GM23338 (cell line): ENCODE measurements around the gene MAP2K6. TPM values are rescaled to one million over a fixed set of nuclear protein-coding genes. Genes with fewer than 3 reads are reported as not detected.

Experiments used
- ATAC-seq: fragments of 200-7000 bp; cut with Tn5 transposase; 3 replicates; pipeline ENCODE4 v1.9.1; 2020
- DNase-seq: peaks from one replicate; pipeline ENCODE4 v3.0.0-alpha.2; 2015; ENCODE audit warnings: low spot score
- H2AFZ ChIP-seq: fragments of 200-600 bp; sonication (generic); 2 replicates; pipeline ENCODE4 v1.8.0; 2016; ENCODE audit warnings: antibody characterized with exemption, mild to moderate bottlenecking, moderate library complexity
- H3F3A ChIP-seq: fragments of 200-600 bp; sonication (generic); replicated peaks from 2 replicates; pipeline ENCODE4 v1.8.0; 2017; ENCODE audit warnings: antibody characterized with exemption, mixed run types, low read depth
- H3K27ac ChIP-seq: fragments of 200-600 bp; sonication (generic); 2 replicates; pipeline ENCODE4 v1.6.1; 2016; ENCODE audit warnings: low read depth
- H3K27me3 ChIP-seq: fragments of 200-600 bp; sonication (generic); 2 replicates; pipeline ENCODE4 v1.8.0; 2016; ENCODE audit warnings: mild to moderate bottlenecking, mixed run types, moderate library complexity; ENCODE audit not compliant: insufficient read depth
- H3K36me3 ChIP-seq: fragments of 200-600 bp; sonication (generic); 2 replicates; pipeline ENCODE4 v1.8.0; 2016; ENCODE audit warnings: mild to moderate bottlenecking; ENCODE audit not compliant: insufficient read depth
- H3K4me1 ChIP-seq: fragments of 200-600 bp; sonication (generic); 2 replicates; pipeline ENCODE4 v1.8.0; 2016; ENCODE audit warnings: mild to moderate bottlenecking, moderate library complexity; ENCODE audit not compliant: insufficient read depth
- H3K4me2 ChIP-seq: fragments of 200-600 bp; sonication (generic); 2 replicates; pipeline ENCODE4 v1.7.1; 2017; ENCODE audit warnings: mixed run types
- H3K4me3 ChIP-seq: fragments of 200-600 bp; sonication (generic); 2 replicates; pipeline ENCODE4 v1.6.1; 2016; ENCODE audit warnings: mixed run types
- H3K79me2 ChIP-seq: fragments of 200-600 bp; sonication (generic); replicated peaks from 2 replicates; pipeline ENCODE4 v1.8.0; 2017; ENCODE audit warnings: mild to moderate bottlenecking; ENCODE audit not compliant: insufficient read depth
- H3K9me2 ChIP-seq: fragments of 200-600 bp; sonication (generic); 2 replicates; pipeline ENCODE4 v1.8.0; 2017; ENCODE audit not compliant: insufficient read depth
- H4K20me1 ChIP-seq: fragments of 200-600 bp; sonication (generic); replicated peaks from 2 replicates; pipeline ENCODE4 v1.8.0; 2017; ENCODE audit warnings: mild to moderate bottlenecking; ENCODE audit not compliant: insufficient read depth
- H3K27ac Mint-ChIP-seq: 2 replicates; pipeline ENCODE4 v1.8.0; 2020; ENCODE audit warnings: inconsistent platforms, mild to moderate bottlenecking, moderate library complexity, mixed read lengths
- H3K27me3 Mint-ChIP-seq: 3 replicates; pipeline ENCODE4 v1.8.0; 2022; ENCODE audit warnings: low read depth, mild to moderate bottlenecking, moderate library complexity, mixed read lengths, inconsistent platforms; ENCODE audit not compliant: insufficient read depth, poor library complexity
- H3K36me3 Mint-ChIP-seq: 3 replicates; pipeline ENCODE4 v1.8.0; 2021; ENCODE audit warnings: low read depth, mild to moderate bottlenecking, inconsistent platforms, moderate library complexity, mixed read lengths
- H3K4me1 Mint-ChIP-seq: 3 replicates; pipeline ENCODE4 v1.8.0; 2020; ENCODE audit warnings: mild to moderate bottlenecking, inconsistent platforms, mixed read lengths
- H3K4me3 Mint-ChIP-seq: 3 replicates; pipeline ENCODE4 v1.8.0; 2021; ENCODE audit warnings: moderate library complexity, mild to moderate bottlenecking, inconsistent platforms, mixed read lengths
- H3K9me3 Mint-ChIP-seq: 3 replicates; pipeline ENCODE4 v1.8.0; 2020; ENCODE audit warnings: moderate library complexity, mild to moderate bottlenecking, inconsistent platforms, mixed read lengths
- CREB1 ChIP-seq: fragments of 250-450 bp; sonication (Bioruptor Pico); IDR thresholded peaks from 2 replicates; pipeline ENCODE4 v1.5.0; 2020; ENCODE audit warnings: low read depth, mild to moderate bottlenecking, moderate library complexity
- ETS1 ChIP-seq: IDR thresholded peaks from 2 replicates; pipeline ENCODE4 v1.6.1; 2016; ENCODE audit warnings: antibody characterized with exemption
- EZH2 ChIP-seq: fragments of 200-600 bp; sonication (generic); IDR thresholded peaks from one replicate; pipeline ENCODE4 v1.8.0; 2017; ENCODE audit warnings: antibody characterized with exemption, mild to moderate bottlenecking, low read depth; ENCODE audit not compliant: unreplicated experiment
- EZH2phosphoT487 ChIP-seq: fragments of 200-600 bp; sonication (generic); IDR thresholded peaks from one replicate; pipeline ENCODE4 v1.8.1; 2018; ENCODE audit warnings: antibody characterized with exemption; ENCODE audit not compliant: unreplicated experiment
- JUNB ChIP-seq: IDR thresholded peaks from one replicate; pipeline ENCODE4 v1.6.1; 2016; ENCODE audit warnings: antibody characterized with exemption; ENCODE audit not compliant: unreplicated experiment
- NANOG ChIP-seq: IDR thresholded peaks from 2 replicates; pipeline ENCODE4 v1.6.1; 2016; ENCODE audit warnings: antibody characterized with exemption, borderline replicate concordance
- POLR2AphosphoS5 ChIP-seq: IDR thresholded peaks from 2 replicates; pipeline ENCODE4 v1.6.1; 2016; ENCODE audit warnings: antibody characterized with exemption, low read depth
- REST ChIP-seq: IDR thresholded peaks from one replicate; pipeline ENCODE4 v1.6.1; 2018; ENCODE audit warnings: antibody characterized with exemption; ENCODE audit not compliant: unreplicated experiment
- STAT1 ChIP-seq: IDR thresholded peaks from one replicate; pipeline ENCODE4 v1.6.1; 2016; ENCODE audit warnings: antibody characterized with exemption; ENCODE audit not compliant: unreplicated experiment
- ZNF114 ChIP-seq: fragments of 250-450 bp; sonication (Bioruptor Pico); IDR thresholded peaks from 2 replicates; pipeline ENCODE4 v1.5.0; 2020; ENCODE audit warnings: mild to moderate bottlenecking, moderate library complexity
- ZNF331 ChIP-seq: fragments of 250-450 bp; sonication (Bioruptor Pico); IDR thresholded peaks from 2 replicates; pipeline ENCODE4 v1.5.0; 2020; ENCODE audit warnings: low read depth, mild to moderate bottlenecking, moderate library complexity
- polyA plus RNA-seq: library from polyadenylated mRNA; unstranded; fragments of >200 nt; fragmentation: Nextera tagmentation; extraction: Ambion mirVana; gene quantifications from 2 replicates; pipeline ENCODE4 v1.2.1, GENCODE V29; 2016
- total RNA-seq: library from RNA; depleted of rRNA; stranded (reverse); fragments of >200 nt; shearing (Covaris generic); gene quantifications from 2 replicates; pipeline ENCODE4 v1.2.3, GENCODE V29; 2014
- TF ChIP-seq, protein P1 (sequence below), 2 experiments: fragments of 200-600 bp in 1 of 2; sonication (generic) in 1 of 2; conservative IDR thresholded peaks; 2 replicates each; pipeline versions ENCODE4 v1.5.1 to v1.6.1; 2016 to 2017; ENCODE audit warnings: antibody characterized with exemption in 2 of 2, low read depth in 2 of 2, mild to moderate bottlenecking in 2 of 2, moderate library complexity in 1 of 2

MAP2K6 gene
- total and polyA plus RNA-seq, 2 experiments from 2014 or later, result 26.3 to 31.1 TPM

DNA sequence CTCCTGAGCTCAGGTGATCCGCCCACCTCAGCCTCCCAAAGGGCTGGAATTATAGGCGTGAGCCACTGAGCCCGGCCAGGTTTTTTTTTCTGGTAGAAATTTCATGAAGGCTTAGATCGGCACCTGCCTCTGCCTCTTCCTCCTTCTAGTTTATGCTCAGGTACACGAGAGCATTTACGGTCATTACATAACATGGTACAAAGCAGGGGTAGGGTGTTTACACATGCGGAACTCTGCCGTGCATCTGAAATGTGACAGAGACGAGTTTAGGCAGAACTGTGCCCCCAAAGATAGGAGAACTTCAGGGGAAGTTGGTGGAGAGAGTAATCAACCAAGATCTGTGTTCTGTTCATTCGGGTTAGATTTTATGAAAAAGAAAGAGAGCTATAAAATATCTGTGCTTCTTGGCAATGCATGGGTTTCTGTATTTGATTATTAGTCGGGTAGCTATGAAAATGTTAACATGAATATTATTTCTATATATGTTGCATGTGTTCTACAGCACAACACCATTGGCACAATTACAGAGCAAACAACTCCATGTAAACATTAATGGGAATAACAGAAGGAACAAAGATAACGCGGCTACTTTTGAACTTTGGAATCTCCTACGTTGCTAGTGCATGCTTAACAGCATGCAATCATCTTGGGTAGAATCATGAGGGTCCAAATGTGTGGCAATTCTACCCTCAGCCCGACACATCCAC, 23.5 kb upstream of the MAP2K6 start:
- H3K9me2 ChIP-seq, result no peaks in the 10 kb centered on the region
- Mint-ChIP-seq H3K27me3 (peaks cover 3% of the 10 kb centered on the region), H3K36me3 (no peaks in the 10 kb centered on the region), H3K9me3 (no peaks in the 10 kb centered on the region; the same call in 2 of the 3 replicates), H3K4me1 (no peaks in the 10 kb centered on the region), H3K27ac (no peak overlapping the region), H3K4me3 (no peak overlapping the region)
- ATAC-seq (no peak), DNase-seq (no peak)
- H3K27me3 ChIP-seq, result no peaks in the 10 kb centered on the region
- no peak overlapping the region for H2AFZ ChIP-seq
- TF ChIP-seq CREB1 (CRISPR knock-in tag) (no peak), ETS1 (no peak), ZNF114 (CRISPR knock-in tag) (no peak), EZH2 (no peak), POLR2AphosphoS5 (no peak), ZNF331 (CRISPR knock-in tag) (no peak)
- H3K36me3 ChIP-seq, result no peaks in the 10 kb centered on the region
- no peak overlapping the region for H3K4me2 ChIP-seq
- H3K4me3 ChIP-seq, result no peak overlapping the region
- H3F3A ChIP-seq, result no peaks in the 10 kb centered on the region
- no peaks in the 10 kb centered on the region for H3K79me2 ChIP-seq
- H4K20me1 ChIP-seq, result no peaks in the 10 kb centered on the region
- H3K27ac ChIP-seq, result no peak overlapping the region
- no peaks in the 10 kb centered on the region for H3K4me1 ChIP-seq

GRCh38 chr17:69401251-69401650, 13.2 kb upstream of the MAP2K6 start:
- Mint-ChIP-seq H3K9me3 (peaks cover 11% of the 10 kb centered on the region; the same call in 2 of the 3 replicates), H3K27me3 (no peaks in the 10 kb centered on the region), H3K36me3 (peaks cover 5% of the 10 kb centered on the region; the same call in 1 of the 3 replicates), H3K4me1 (no peaks in the 10 kb centered on the region), H3K4me3 (no peak overlapping the region), H3K27ac (no peak overlapping the region)
- no peaks in the 10 kb centered on the region for H3K79me2 ChIP-seq
- H3K36me3 ChIP-seq, result no peaks in the 10 kb centered on the region
- H3K4me1 ChIP-seq, result no peaks in the 10 kb centered on the region
- no peaks in the 10 kb centered on the region for H3K27me3 ChIP-seq
- ATAC-seq (no peak), DNase-seq (no peak)
- H2AFZ ChIP-seq, result no peak overlapping the region
- no peaks in the 10 kb centered on the region for H3F3A ChIP-seq
- no peaks in the 10 kb centered on the region for H3K9me2 ChIP-seq
- H3K27ac ChIP-seq, result no peak overlapping the region
- no peak overlapping the region for H3K4me3 ChIP-seq
- H4K20me1 ChIP-seq, result no peaks in the 10 kb centered on the region
- H3K4me2 ChIP-seq, result no peak overlapping the region
- TF ChIP-seq ETS1 (no peak), EZH2 (no peak), ZNF331 (CRISPR knock-in tag) (no peak), REST (no peak), CREB1 (CRISPR knock-in tag) (no peak), EZH2phosphoT487 (no peak), JUNB (no peak), ZNF114 (CRISPR knock-in tag) (no peak), POLR2AphosphoS5 (no peak), NANOG (no peak), STAT1 (no peak)
- TF ChIP-seq, protein P1, sequence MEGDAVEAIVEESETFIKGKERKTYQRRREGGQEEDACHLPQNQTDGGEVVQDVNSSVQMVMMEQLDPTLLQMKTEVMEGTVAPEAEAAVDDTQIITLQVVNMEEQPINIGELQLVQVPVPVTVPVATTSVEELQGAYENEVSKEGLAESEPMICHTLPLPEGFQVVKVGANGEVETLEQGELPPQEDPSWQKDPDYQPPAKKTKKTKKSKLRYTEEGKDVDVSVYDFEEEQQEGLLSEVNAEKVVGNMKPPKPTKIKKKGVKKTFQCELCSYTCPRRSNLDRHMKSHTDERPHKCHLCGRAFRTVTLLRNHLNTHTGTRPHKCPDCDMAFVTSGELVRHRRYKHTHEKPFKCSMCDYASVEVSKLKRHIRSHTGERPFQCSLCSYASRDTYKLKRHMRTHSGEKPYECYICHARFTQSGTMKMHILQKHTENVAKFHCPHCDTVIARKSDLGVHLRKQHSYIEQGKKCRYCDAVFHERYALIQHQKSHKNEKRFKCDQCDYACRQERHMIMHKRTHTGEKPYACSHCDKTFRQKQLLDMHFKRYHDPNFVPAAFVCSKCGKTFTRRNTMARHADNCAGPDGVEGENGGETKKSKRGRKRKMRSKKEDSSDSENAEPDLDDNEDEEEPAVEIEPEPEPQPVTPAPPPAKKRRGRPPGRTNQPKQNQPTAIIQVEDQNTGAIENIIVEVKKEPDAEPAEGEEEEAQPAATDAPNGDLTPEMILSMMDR (conservative IDR thresholded peaks at IDR 0.05; ENCODE audit: low read depth in 2 of 2), result no peak
